HG02623 (cell line): ENCODE results near the gene DTYMK.
A peak's percentile ranks its signal among the peaks of the same experiment; 100 is the strongest.

Source experiments
- ATAC-seq: cut with Tn5 transposase; IDR thresholded peaks from one replicate; pipeline ENCODE4 v1.9.1; 2021; ENCODE audit warnings: moderate library complexity; ENCODE audit not compliant: unreplicated experiment

DTYMK gene

DNA sequence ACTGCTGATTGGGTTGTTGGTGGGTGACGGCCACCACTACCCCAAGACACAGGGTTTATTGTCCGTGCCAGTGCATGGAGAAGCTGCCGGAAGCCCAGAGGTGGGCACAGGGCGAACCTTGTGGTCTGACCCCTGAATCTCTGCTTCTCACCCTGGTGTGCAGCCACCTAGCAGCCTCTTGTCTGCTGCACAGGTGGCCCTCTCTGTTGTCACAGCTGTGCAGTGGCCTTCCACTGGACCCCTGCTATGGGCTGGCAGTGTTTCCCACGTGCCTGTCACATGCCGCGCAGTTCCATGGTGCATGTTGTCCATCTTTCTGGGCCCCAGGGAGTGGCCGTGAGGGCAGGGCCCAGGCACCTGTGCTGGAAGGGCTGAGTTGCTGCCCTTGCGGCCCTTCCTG is 33.9 kb downstream of the DTYMK start:
- no peak for ATAC-seq

DNA sequence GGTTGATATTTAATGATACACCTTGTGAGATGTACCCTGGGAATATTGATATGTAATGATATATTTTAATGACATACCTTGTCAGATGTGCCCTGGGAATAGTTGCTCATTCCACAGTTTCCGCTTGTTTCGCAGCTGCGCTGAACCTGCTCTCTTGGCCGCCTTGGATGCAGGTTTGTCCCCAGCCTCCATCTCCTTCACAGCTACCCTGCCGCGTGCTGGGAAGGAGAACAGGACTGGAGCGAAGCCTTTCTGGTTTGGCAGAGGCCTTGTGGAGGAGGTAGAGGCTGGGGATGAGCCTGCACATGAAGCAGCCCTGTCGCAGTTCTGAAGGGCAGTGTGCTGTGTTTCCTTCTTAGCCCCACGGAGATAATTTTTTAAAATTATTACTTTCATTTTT is 34.5 kb downstream of the DTYMK start:
- ATAC-seq = no peak

DNA sequence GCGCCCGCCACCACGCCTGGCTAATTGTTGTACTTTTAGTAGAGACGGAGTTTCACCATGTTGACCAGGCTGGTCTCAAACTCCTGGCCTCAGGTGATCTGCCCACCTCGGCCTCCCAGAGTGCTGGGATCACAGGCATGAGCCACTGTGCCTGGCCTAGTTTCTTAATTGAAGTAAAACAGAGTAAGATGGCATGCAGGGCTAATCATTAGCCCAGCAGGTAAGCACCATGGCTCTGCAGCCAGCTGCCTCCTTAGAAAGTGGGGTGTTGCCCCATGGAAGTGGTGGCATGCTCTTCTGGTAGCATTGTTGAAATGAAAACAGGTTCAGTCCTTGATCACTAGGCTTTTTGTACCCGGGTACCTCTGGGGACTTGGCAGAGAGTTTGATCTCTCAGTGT is 36.7 kb downstream of the DTYMK start:
- no peak for ATAC-seq

DNA sequence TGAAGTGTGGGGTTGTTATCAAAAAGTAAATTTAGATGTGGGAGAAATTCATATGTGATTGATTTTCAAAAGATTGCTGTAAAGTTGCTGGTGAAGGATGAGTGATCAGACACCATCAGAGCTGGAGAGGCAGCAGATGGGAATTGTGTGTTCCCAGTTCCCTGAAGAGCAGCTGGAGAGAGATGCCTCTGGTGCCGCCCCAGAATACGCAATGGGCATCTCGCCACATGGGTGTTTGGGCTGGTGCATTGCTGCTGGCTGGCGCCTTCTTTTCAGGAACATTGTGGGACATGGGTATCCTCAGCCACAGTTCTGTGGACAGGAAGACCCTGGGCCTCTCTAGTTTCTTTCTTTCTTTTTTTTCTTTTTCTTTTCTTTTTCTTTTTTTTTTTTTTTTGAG is 37.2 kb downstream of the DTYMK start:
- ATAC-seq = no peak

DNA sequence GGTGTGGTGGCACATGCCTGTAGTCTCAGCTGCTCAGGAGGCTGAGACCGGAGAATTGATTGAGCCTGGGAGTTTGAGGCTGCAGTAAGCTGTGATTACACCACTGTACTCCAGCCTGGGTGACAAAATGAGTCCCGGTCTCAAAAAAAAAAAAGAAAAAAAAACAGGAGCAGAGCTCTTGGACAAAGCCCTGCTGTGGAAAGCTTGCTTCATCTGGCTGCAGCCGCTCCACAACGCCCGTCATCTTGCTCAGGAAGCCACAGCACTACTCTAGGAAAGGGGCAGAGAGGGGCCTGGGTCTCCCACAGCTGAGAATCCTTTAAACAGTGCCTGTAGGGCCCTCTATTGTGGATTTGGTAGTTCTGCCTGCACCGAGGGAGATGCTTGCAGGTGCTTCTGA is 38.2 kb downstream of the DTYMK start:
- ATAC-seq = no peak

DNA sequence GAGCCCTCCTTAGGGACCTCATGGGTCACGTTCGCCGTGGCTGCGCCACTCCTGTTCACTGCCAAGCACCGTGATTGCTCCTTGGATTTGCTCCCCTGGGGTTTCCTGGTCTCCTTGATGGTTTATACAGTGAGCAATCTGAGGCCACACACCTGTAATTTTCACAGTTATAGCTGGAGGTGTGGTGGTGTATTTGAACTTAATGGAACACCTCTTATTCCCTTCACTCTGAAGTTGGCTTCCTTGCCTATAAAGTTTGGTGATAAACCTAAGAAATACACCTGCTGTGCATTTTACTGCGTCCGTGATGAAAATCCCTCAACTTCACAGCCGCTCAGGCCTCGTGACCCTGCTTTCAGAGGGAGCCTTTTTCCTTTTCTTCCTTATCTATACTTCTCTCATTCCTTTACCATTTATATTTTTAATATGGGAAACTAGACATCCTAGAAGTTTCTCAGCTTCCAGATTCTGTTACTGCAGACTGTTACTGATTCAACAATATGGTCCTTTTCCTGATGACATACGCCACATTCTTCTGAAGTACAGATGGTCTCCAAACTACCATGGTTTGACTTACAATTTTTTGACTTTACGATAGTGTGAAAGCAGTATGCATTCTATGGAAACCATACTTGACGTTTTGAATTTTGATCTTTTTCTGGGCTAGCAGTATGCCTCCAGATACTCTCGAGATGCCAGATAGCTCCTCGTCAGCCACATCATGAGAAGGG is 40.5 kb downstream of the DTYMK start:
- ATAC-seq = no peak

DNA sequence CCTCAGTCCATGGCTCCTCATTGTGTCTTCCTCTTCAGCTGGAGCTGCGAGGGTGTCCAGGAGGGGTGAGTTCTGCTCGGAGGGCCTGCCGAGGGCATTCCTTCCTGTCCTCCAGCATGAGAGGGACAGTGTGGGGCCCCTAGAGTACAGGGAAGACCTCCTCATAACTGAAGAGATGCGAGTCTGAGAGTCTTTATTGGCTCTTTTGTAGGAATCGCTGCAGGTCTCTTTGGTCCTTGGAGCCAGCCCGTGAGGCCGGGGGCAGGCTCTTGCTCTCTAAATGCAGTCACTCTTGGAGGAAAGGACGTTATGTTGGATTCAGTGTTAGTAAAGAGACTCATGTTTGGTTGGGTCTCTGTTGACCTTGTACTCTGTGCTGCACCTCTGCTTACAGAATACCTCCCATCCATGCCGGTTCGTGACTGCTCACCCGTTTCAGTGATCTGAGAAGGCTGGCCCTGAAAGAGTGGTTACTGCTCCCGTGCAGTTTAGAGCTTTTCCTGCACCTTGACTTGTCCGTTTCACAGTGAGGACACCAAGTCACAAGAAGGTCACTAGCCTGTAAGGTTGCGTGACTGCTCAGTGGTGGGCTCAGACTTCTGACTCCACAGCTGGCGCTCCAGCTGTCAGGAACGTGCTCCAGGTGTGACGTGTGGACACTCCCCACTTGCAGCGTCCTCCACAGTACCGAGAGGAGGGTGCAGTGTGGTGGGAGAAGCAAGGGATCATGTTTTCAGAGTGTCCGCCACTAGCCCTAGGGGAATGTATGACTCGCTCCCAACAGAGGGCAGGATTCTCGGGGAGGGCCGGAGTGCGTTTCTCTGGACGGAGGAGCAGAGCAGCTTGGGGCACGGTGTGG is 41.3 kb downstream of the DTYMK start:
- no peak for ATAC-seq

DNA sequence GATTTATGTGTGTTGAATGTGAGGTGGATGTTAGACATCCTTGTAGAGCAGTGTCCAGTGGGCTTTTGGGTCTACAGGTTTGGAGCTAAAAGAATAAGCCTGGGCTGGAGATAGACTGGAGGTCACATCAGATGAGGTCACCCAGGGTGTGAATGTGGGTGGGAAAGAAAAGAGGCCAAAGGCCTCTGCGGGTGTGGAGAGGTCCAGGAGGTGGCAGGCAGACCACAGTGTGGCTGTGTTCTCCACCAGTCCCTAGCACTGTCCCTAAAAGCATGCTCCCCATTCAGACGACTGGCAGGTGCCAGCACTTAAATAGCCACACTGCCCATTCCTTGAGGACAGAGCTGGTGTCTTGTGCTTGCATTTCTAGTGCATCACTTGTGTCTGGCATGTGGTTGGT is 45.0 kb downstream of the DTYMK start:
- no peak for ATAC-seq

DNA sequence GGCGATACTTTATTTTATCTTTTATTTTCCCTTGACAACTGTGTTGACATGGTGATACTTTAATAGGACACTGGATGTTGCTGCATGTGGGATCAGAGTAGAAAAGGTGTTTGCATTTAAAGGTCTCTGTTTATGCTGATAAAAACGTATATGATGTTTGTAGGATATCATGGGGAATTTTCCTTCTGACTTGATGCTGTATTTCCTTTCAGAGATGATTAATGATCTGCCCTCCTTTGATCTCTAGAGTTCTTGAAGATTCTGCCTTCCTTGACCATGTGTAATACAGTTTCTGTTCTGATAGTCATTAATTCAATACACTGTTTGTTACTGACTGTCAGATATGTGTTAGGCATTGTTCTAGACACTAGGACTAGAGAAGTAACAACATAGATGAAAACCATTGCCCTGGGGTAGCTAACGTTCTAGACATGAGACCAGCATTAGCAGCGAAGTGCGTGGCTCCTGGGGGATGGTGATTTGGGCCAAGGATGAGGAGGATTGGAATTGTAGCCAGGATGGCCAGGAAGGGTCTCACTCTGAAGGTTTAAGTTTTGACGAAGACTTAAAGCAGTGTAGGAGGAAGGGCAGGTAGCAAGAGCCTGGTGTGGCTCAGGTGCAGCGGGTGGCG is 46.3 kb downstream of the DTYMK start:
- no peak for ATAC-seq

DNA sequence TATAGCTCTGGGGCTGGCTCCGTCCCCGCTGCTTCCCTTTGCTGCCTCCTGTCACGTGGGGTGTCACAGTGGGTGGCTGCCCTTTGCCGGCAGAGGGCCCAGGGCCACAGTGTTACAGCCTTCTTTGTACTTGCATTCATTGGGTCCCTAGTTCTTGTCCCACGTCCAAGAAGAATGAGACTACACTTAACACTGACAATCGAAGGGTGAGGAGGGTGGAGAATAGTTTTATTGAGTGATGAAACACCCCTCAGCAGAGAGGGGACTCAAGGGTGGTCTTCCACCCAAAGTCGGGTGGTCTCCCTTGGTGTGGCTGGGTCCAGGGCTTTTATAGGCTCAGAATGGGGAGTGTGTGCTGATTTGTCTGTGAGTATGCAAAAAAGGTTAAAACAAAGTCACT is 47.2 kb downstream of the DTYMK start:
- ATAC-seq = no peak

DNA sequence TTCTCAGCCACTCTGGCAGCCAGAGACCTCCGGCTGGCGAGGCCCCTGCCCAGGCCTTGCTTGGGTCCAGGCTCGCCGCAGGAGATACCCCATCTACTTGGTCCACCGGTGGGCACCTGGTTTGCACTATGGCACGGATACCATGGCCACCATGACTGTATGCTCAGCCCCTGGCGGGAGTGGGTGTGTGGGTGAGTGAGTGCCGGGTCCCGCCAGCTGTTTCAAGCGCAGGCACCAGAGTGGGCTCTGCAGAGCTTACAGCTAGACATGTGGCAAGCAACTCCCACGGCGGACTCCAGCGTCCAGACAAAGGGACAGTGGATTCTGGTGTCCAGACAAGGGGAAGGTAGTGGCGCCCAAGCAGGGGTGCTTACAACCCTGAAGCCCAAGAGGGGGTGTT is 47.7 kb downstream of the DTYMK start:
- no peak for ATAC-seq

DNA sequence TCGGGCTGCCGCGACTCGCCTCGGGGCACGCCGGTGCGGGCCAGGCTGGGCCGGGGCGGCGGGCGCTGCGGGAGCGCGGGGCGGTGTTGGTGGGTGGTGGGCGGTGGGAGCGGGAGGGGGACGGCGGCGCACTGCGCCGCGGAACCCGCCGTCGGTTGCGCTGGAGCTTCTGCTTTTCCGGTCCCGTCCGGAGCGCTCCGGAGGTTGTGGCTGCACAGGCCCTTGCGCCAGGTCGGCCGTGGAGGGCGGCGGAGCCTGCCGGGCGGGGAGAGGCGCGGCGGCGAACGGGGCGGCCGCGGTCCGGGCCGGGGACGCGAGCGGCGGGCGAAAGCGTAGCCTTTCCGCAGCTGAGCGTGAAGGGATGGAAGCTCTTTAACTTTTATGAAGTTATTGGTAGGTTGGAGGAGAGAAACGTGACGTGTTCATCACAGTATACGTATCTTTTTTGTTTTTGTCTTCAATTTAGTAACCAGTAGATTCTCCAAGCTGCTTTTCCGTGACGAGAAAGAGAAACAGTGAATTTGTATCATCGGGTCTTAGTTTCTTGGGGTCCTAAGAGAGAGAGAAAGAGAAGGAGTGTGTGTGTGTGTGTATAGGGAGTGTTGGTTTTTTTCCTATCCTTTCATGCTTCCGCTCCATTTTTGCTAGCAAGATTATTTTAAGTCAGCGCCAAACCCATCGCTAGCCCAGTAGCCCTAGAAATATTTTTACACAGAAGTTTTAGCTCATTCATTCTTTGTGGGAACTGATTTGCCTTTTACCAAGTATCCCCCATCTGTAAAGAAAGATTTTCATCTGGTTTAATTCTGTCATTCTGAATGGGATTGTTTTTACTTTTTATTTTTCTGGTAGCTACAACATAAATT is 48.6 kb downstream of the DTYMK start:
- peak; percentile 18 for ATAC-seq

DNA sequence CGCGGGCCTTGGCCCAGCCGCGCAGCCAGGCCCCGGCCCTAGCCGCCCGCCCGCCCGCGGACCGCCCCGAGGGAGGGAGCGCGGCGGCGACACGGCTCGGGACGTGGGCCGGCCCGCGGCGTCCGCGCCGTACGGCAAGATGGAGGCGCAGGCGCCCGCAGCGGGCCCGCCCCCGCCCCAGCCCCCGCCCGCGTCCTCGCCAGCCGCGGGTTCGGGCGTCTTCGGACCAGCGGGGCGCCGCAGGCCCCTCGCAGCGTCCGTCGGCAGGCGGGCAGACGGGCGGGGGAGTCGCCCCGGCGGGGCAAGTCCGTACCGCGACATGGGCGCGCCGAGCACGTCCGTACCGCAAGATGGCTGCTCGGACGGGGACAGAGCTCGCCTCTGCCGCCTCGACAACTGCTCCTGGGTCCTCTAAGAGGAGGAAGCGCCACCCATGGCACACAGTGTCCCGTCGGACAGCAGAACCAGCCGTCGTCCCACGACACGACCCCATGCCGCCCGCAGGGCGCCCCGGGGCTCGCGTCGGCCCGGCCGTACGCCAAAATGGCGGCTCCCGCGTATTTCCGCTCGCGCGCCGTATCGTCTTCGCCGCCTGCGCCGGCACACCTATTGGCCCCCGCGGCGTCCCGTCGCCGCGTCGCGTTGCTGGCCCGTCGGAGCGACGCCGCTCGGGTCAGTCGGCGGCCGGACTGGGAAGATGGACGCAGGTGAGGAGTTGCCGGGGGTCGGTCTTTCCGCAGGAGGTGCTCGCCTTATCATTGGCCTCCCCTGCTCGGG is 49.4 kb downstream of the DTYMK start, which contains the start of the genes ATG4B and THAP4:
Gene ATG4B (plus strand): TSS at position 676 of the 777 bp plus-strand sequence. CDS start 22 bp downstream, at position 698.
Gene THAP4 (minus strand): TSS at position 141 of the 777 bp plus-strand sequence. CDS start 141 bp downstream, outside the sequence.
- ATAC-seq = peak; percentile 57

DNA sequence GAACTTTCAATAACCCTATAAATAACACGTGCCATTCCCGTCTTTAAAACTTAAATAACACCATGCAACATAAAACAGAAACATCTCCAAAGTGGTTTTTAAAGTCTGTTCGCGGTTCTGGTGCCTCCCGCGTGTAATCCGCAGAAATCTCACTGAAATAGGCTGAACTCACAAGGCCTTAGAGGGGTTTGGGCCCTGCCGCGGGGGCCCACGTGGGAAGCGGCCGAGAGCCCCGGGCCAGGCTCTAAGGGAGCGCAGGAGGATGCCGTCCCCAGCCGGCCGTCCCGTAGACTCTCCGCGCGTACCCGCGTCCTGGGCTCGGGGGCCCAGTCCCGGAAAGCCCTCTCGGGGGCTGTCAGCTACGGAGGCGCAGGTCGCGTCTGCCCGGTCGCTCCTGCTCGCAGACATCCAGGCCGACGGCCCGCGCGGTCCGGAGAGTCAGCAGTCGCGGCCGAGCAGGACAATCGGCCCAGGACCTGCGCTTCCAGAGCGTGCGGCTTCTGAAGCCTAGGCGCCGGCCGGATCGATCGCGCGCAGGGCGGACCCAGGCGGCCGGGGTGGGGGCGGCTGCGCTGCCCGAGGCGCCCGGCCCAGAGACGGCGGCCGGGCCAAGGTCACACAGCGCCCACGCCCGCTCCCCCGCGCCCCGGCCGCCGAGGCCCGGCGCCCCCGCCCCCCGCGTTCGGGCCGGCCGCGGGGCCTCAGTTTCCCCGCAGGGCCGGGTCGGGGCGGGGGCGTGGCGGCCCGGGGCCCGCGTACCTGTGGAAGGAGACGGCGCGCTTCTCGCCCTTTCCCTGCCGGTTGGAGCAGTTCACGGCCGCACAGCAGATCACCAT is 50.2 kb downstream of the DTYMK start:
- ATAC-seq = peak; percentile 20

DNA sequence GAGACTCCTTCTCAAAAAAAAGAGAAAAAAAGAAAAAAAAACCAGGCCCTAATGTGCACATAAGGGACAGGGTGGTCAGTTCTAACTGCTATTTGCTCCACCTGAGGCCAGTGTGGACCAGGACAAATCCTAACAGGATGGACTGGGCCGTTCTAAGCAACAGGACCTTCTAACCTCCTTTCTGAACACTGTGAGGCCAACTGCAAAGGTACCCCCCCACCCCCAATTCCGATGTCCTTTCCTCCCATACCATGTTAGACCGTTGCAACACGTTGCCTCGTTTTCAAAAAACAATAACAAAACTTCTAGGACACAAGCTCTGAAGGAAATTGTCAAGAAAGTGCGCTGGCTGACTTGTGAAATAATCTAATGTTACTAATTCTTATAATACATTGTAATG is 50.9 kb downstream of the DTYMK start:
- no peak for ATAC-seq

DNA sequence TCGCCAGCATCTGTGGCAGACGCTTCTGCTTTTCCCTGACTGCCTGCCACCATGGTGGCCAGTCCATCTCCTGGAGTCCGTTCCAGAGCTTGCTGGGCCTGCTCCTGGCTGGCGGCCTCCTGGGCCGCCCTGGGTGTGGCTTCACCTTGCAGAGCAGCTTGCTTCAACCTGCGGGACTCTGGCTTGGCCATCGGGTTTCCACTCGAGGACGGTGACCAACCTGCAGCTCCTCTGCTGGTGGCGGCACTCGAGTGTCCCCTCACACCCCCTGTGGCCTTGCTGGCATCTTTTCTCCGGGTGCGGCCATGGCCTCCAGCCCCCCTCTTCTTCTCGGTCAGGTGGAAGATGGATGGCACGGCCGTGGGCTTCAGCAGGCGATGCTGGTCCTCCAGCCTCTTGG is 53.1 kb downstream of the DTYMK start:
- ATAC-seq = no peak

DNA sequence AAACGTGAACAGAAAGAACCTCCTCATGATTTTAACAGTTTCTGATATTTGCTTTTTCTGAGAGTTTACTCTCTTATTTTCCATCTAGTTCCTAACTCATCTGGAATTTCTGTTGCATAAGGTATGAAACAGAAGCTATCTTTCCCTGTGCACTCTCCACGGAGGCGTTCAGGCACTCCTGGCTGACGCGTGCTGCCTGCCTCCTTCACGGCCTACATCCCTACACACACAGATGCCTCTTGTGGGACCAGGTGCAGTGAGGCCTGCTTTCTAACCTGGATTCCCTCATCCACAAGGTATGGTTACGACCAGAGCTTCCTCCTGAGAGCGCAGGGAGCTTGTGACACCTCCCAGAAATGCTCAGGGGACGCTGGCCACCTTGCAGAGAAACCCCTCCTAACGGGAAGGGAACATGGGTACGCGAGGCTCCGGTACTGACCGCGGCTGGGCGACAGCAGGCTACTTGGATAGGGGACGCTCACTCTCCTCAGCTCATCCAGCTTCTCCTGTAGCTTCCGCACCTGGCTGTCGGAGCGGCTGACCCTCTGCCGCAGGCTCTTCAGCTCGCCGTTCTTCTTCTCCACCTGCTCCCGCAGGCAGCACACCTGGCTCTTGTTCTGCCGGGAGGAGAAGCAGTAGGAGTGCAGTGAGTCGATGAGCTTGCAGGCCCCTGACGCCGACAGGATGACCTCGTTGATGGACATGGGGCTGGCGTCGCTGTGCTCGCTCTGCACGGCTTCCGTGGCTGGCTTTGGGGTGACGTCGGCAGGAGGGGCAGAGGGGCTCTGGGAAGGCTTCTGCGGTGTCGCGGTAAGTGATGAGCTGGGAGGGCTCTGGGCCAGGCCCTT is 53.9 kb downstream of the DTYMK start:
- no peak for ATAC-seq

DNA sequence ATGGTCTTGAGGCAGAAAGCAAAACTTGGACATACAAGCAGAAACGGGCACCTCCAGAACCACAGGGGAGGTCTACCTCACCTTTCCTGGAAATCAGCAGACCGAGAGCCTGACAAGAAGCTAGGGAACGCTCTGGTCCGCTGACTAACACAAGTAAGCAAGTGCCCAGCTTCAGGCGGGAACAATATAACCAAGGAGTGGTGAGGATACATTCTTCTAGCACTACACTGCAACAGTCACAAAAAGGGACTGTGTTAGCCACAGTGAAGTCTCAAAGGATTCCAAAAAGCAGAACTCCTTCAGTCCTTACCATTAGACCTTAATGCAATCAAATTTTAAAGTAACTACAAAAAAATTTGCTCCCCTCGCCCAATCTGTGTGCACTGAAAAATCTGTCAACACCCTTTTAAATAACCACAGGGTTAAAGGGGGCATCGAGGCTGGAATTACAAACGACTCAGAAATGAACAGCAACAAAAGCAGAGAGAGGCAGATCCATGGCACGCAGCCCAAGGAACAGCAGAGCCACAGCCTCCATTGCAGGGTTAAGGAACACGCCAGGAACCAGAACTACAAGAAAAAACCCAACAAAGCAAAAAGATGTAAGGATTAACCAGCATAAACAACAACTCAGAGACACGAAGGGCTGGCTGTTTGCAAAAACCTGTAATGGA is 56.7 kb downstream of the DTYMK start:
- ATAC-seq = no peak
